Mesenchymal stem cell (in vitro differentiated cells and primary cell): ENCODE measurements around the gene HADHB. TPM values are rescaled to one million over a fixed set of nuclear protein-coding genes. Genes with fewer than 3 reads are reported as not detected.

Experiments used
- DNase-seq: peaks from one replicate; pipeline ENCODE4 v3.0.0-alpha.2; 2013
- H2AFZ ChIP-seq: one replicate; pipeline ENCODE4 v1.6.1; 2013; ENCODE audit warnings: low read depth, mild to moderate bottlenecking, control low read depth, inconsistent platforms, low read length, moderate library complexity
- H2AK5ac ChIP-seq: 2 replicates; pipeline ENCODE4 v1.6.1; 2013; ENCODE audit warnings: low read length, moderate library complexity, mild to moderate bottlenecking, inconsistent platforms; ENCODE audit not compliant: severe bottlenecking
- H2BK120ac ChIP-seq: one replicate; pipeline ENCODE4 v1.6.1; 2013; ENCODE audit warnings: low read depth, mild to moderate bottlenecking, inconsistent platforms, low read length, moderate library complexity
- H2BK12ac ChIP-seq, 2 experiments: one replicate each; pipeline ENCODE4 v1.6.1; 2013; ENCODE audit warnings: inconsistent platforms in 2 of 2, low read length in 2 of 2, mild to moderate bottlenecking in 2 of 2, moderate library complexity in 2 of 2, control low read depth in 1 of 2
- H2BK15ac ChIP-seq: one replicate; pipeline ENCODE4 v1.6.1; 2013; ENCODE audit warnings: mild to moderate bottlenecking, low read depth, inconsistent platforms; ENCODE audit not compliant: poor library complexity, severe bottlenecking
- H2BK5ac ChIP-seq: 2 replicates; pipeline ENCODE4 v1.6.1; 2013; ENCODE audit warnings: low read depth, mild to moderate bottlenecking, low read length, control low read depth, inconsistent platforms; ENCODE audit not compliant: poor library complexity, severe bottlenecking
- H3K14ac ChIP-seq, 2 experiments: one replicate each; pipeline ENCODE4 v1.6.1; 2013; ENCODE audit warnings: inconsistent platforms in 2 of 2, low read length in 2 of 2, control low read depth in 1 of 2, mild to moderate bottlenecking in 1 of 2, moderate library complexity in 1 of 2
- H3K18ac ChIP-seq, 2 experiments: one replicate each; pipeline ENCODE4 v1.6.1; 2013; ENCODE audit warnings: inconsistent platforms in 2 of 2, low read length in 2 of 2, control low read depth in 1 of 2, low read depth in 1 of 2, mild to moderate bottlenecking in 1 of 2
- H3K23ac ChIP-seq, 2 experiments: one replicate each; pipeline ENCODE4 v1.6.1; 2013; ENCODE audit warnings: inconsistent platforms in 2 of 2, low read length in 2 of 2, mild to moderate bottlenecking in 2 of 2, moderate library complexity in 2 of 2, control low read depth in 1 of 2
- H3K27ac ChIP-seq: 2 replicates; pipeline ENCODE4 v1.5.1; 2013; ENCODE audit warnings: mild to moderate bottlenecking, moderate library complexity, low read length, control low read depth, inconsistent platforms; ENCODE audit not compliant: poor library complexity, severe bottlenecking
- H3K27me3 ChIP-seq, 2 experiments: 2 replicates each; pipeline versions ENCODE4 v1.6.1 to v1.7.0; 2013; ENCODE audit warnings: low read length in 2 of 2, mild to moderate bottlenecking in 2 of 2, moderate library complexity in 2 of 2, control low read depth in 1 of 2, inconsistent platforms in 1 of 2; ENCODE audit not compliant: control insufficient read depth in 1 of 2, insufficient read depth in 1 of 2
- H3K36me3 ChIP-seq, 2 experiments: 2 replicates each; pipeline versions ENCODE4 v1.6.1 to v1.7.0; 2013; ENCODE audit warnings: low read length in 2 of 2, control low read depth in 1 of 2, inconsistent platforms in 1 of 2, low read depth in 1 of 2, mild to moderate bottlenecking in 1 of 2; ENCODE audit not compliant: insufficient read depth in 2 of 2, control insufficient read depth in 1 of 2
- H3K4ac ChIP-seq, 2 experiments: one replicate each; pipeline ENCODE4 v1.6.1; 2013; ENCODE audit warnings: inconsistent platforms in 2 of 2, low read length in 2 of 2, mild to moderate bottlenecking in 2 of 2, moderate library complexity in 2 of 2, control low read depth in 1 of 2, low read depth in 1 of 2
- H3K4me1 ChIP-seq: 2 replicates; pipeline ENCODE4 v1.6.1; 2013; ENCODE audit warnings: low read depth, low read length, control low read depth; ENCODE audit not compliant: control insufficient read depth, insufficient read depth
- H3K4me2 ChIP-seq: 2 replicates; pipeline ENCODE4 v1.6.1; 2013; ENCODE audit warnings: low read length, mild to moderate bottlenecking, inconsistent platforms; ENCODE audit not compliant: poor library complexity, severe bottlenecking
- H3K4me3 ChIP-seq, 2 experiments: 2 replicates each; pipeline versions ENCODE4 v1.5.1 to v1.7.0; 2013; ENCODE audit warnings: low read length in 2 of 2, mild to moderate bottlenecking in 2 of 2, control low read depth in 1 of 2, low read depth in 1 of 2; ENCODE audit not compliant: insufficient read depth in 1 of 2
- H3K79me1 ChIP-seq: replicated peaks from 2 replicates; pipeline ENCODE4 v1.6.1; 2013; ENCODE audit warnings: mild to moderate bottlenecking, control low read depth, low read length, inconsistent platforms; ENCODE audit not compliant: poor library complexity, severe bottlenecking
- H3K9ac ChIP-seq: 2 replicates; pipeline ENCODE4 v1.7.0; 2013; ENCODE audit warnings: mild to moderate bottlenecking, low read length, moderate library complexity
- H3K9me3 ChIP-seq: 2 replicates; pipeline ENCODE4 v1.7.0; 2013; ENCODE audit warnings: mild to moderate bottlenecking, low read length; ENCODE audit not compliant: control insufficient read depth
- H4K8ac ChIP-seq: one replicate; pipeline ENCODE4 v1.6.1; 2013; ENCODE audit warnings: inconsistent platforms, mild to moderate bottlenecking, low read length, moderate library complexity
- H4K91ac ChIP-seq: one replicate; pipeline ENCODE4 v1.6.1; 2013; ENCODE audit warnings: mild to moderate bottlenecking, low read length, inconsistent platforms
- WGBS: methylation state at CpG from one replicate; pipeline ENCODE4 v1.1.7; 2013; ENCODE audit warnings: mixed read lengths; 5-methylcytosine and 5-hydroxymethylcytosine counted together
- polyA plus RNA-seq, 2 experiments: library from polyadenylated mRNA; stranded (reverse); fragments of 200-250 nt; gene quantifications; one replicate each; pipeline ENCODE4 v1.2.3, GENCODE V29; 2013

HADHB gene
- 92.6 TPM for polyA plus RNA-seq (2013, experiment 1 of 2)
- 93.5 TPM for polyA plus RNA-seq (2013, experiment 2 of 2)

GRCh38 chr2:26244309-26245230 is at the start of gene HADHB, which contains the start of gene HADHA:
HADHB (plus strand) TSS chr2:26244939; CDS start chr2:26254255, 9,316 bp downstream.
HADHA (minus strand) TSS chr2:26244632; CDS start chr2:26244596, 36 bp downstream.
- Histone ChIP-seq H3K4me2 (peak within 1 kb of the TSS; percentile 93), H3K4ac (peak within 1 kb of the TSS; percentile 20 to 96), H3K23ac (peak within 1 kb of the TSS in 1 of 2 experiments; percentile 89), H3K4me3 (peak within 1 kb of the TSS; percentile 83 to 88), H3K14ac (peak within 1 kb of the TSS in 1 of 2 experiments; percentile 98), H2BK12ac (peak within 1 kb of the TSS; percentile 32 to 42), H4K91ac (peak within 1 kb of the TSS; percentile 59), H4K8ac (peak within 1 kb of the TSS; percentile 75), H3K18ac (peak within 1 kb of the TSS; percentile 60 to 82), H3K79me1 (peaks cover 4% of the 10 kb centered on the region), H2BK120ac (peak within 1 kb of the TSS; percentile 90), H2BK15ac (peak within 1 kb of the TSS; percentile 86), H3K27me3 (no peaks in the 10 kb centered on the region), H2BK5ac (peak within 1 kb of the TSS; percentile 93), H3K9ac (peak within 1 kb of the TSS; percentile 97), H3K4me1 (peaks cover 5% of the 10 kb centered on the region), H3K36me3 (no peaks in the 10 kb centered on the region), H2AK5ac (no peak within 1 kb of the TSS), H2AFZ (peak within 1 kb of the TSS; percentile 79), H3K27ac (peak within 1 kb of the TSS; percentile 96), H3K9me3 (no peaks in the 10 kb centered on the region)
- 1% methylated on average over 52 of the region's 63 CpGs for whole genome bisulfite sequencing
- DNase-seq = peak; percentile 96

- H3K9me3 ChIP-seq = no peaks in the 10 kb centered on the region
- no peak overlapping the region for H3K27ac ChIP-seq
- no peak overlapping the region for H3K14ac ChIP-seq
- H2BK12ac ChIP-seq = no peak overlapping the region
- no peak overlapping the region for H4K8ac ChIP-seq
- no peaks in the 10 kb centered on the region for H3K79me1 ChIP-seq
- H3K27me3 ChIP-seq = no peaks in the 10 kb centered on the region
- DNase-seq = no peak
- H3K36me3 ChIP-seq = peaks cover 56 to 99% of the 10 kb centered on the region in 2 experiments
- no peak overlapping the region for H3K4ac ChIP-seq
- no peak overlapping the region for H3K23ac ChIP-seq
- H4K91ac ChIP-seq = peak overlapping the region; percentile 41
- no peak overlapping the region for H2BK120ac ChIP-seq
- no peak overlapping the region for H2AK5ac ChIP-seq
- H2BK15ac ChIP-seq = no peak overlapping the region
- H3K4me3 ChIP-seq = no peak overlapping the region
- WGBS = 93% methylated on average over 8 of the region's 12 CpGs
- no peak overlapping the region for H3K18ac ChIP-seq
- H2BK5ac ChIP-seq = no peak overlapping the region
- H2AFZ ChIP-seq = no peak overlapping the region
- H3K4me2 ChIP-seq = no peak overlapping the region
- H3K9ac ChIP-seq = no peak overlapping the region
- no peaks in the 10 kb centered on the region for H3K4me1 ChIP-seq
Observed at GRCh38 chr2:26195040-26195984, 49.4 kb upstream of the HADHB start.

DNA sequence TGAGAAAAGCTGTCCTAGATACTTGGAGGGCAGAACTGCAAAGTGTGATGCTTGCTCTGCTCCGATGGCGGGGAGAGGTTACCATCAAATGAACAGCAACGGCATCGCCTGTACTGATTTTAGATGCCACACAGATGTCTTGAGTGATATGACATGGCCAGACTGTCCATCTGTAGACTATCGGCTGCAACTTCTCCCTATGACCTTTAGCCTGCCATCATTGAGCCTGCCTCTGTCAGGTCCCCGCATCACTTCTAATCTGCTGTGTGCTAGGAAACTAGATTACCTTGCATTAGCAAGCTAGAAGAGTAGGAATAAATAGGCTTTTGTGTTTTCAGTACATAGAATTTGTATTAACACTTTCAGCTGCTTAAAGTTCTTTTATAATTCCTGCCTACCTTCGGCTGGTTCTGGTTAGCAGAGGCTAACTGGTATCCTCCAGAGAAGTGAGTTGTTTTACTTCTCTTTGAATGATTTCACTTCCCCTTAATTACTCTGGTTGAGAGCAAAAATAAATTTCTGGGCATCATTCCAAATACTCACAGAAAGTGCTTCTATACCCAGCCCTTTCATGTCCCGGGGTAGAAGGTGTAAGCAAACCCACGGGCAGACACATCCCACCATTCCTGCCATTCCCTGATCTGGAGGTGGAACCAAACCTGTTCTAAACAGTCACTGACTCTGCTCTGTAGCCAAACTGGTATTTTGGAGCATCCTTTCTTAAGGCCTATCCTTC is 47.9 kb upstream of the HADHB start:
- H3K14ac ChIP-seq = no peak overlapping the region

More for the DNA sequence above, 47.9 kb upstream of the HADHB start:
- Histone ChIP-seq H2BK5ac (no peak overlapping the region), H3K36me3 (peaks cover 41 to 96% of the 10 kb centered on the region in 2 experiments), H3K18ac (no peak overlapping the region), H2AFZ (no peak overlapping the region), H2AK5ac (no peak overlapping the region), H2BK12ac (no peak overlapping the region), H2BK15ac (no peak overlapping the region), H3K4me3 (no peak overlapping the region), H3K9me3 (no peaks in the 10 kb centered on the region), H3K23ac (no peak overlapping the region), H3K9ac (no peak overlapping the region), H3K27ac (no peak overlapping the region), H3K79me1 (no peaks in the 10 kb centered on the region), H3K4ac (no peak overlapping the region), H4K8ac (no peak overlapping the region), H3K27me3 (no peaks in the 10 kb centered on the region), H3K4me1 (no peaks in the 10 kb centered on the region), H2BK120ac (no peak overlapping the region), H4K91ac (no peak overlapping the region), H3K4me2 (no peak overlapping the region)
- 95% methylated on average over 7 of the region's 9 CpGs for WGBS
- DNase-seq = no peak
